Measurements from ENCODE around the gene IDH3A.

The IDH3A gene

DNA sequence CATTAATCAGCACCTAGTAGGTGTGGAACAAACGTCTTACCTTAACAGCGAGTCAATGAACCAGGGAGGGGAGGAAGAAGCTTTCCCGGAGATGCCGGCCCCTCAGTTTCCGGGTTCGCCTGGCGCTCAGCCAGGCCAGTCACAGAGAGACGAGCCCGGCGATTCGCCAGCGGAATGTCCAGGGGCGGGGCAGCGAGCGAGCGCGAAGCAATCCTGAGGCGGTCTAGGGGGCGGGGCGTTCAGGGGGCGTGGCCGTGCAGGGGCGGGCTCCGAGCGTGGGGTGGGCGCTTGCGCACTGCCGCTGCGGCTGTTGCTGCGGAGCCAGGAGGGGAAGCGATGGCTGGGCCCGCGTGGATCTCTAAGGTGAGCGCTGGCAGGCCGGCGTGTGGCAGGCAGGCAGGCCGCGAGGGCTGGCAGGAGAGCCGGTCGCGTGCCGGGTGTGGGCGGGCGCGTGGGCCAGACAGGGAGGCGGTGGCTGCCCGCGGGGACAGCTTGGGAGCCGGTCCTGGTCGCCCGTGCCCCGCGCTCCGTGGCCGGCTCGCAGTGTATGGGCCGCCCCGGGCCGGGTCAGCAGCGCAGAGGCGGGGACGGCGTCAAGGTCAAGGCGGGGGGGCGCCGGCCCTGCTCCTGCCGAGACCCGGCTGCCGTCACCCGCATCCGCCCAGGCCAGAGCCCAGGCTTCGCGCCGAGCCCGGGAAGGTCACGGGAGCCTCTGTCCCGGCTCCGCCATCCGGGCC lies at the start of gene IDH3A:
Gene IDH3A (plus strand): TSS at position 295 of the 737 bp plus-strand sequence. CDS start 42 bp downstream, at position 337.
- peak; percentile 100 for DNase-seq

GRCh38 chr15:78100886-78101285 lies 48.3 kb upstream of the IDH3A start:
- no peak for DNase-seq

GRCh38 chr15:78101423-78102105 lies 47.6 kb upstream of the IDH3A start:
- DNase-seq = no peak

DNA sequence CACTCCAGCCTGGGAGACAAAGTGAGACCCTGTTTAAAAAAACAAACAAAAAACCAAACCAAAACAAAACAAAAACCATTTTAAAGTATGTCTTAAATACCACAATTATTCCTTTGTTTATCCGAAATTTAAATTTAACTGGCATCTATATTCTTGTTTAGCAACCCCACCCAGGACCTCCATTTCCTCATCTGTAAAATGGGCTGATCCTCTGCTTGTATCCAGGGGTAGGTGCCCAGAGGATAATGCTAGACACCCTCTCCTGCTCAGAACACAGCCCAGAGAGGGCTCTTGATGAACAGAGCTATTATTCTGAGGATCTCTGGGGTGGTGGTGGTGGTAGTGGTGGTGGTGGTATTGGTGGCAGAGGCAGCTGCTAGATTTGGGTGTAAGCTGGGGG lies 47.0 kb upstream of the IDH3A start:
- no peak for DNase-seq

DNA sequence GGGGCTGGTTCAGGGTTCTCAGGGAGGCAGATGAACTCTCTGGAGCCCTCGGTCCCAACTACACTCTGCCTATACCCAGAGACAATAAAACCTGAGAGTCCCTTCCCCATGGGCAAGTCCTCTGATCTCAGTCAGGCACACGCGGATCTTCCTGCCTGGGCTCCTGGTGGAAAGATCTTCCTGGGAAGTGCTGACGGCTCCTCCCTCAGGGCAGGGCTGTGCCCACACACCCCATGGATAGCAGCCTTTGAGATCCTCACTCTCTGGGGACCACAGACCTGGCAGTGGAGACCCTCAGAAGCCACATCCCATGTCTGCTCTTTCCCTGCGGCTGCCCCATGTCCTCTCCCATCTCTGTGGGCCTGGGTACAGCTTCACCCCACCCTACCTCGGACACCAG lies 46.4 kb upstream of the IDH3A start:
- DNase-seq = no peak

DNA sequence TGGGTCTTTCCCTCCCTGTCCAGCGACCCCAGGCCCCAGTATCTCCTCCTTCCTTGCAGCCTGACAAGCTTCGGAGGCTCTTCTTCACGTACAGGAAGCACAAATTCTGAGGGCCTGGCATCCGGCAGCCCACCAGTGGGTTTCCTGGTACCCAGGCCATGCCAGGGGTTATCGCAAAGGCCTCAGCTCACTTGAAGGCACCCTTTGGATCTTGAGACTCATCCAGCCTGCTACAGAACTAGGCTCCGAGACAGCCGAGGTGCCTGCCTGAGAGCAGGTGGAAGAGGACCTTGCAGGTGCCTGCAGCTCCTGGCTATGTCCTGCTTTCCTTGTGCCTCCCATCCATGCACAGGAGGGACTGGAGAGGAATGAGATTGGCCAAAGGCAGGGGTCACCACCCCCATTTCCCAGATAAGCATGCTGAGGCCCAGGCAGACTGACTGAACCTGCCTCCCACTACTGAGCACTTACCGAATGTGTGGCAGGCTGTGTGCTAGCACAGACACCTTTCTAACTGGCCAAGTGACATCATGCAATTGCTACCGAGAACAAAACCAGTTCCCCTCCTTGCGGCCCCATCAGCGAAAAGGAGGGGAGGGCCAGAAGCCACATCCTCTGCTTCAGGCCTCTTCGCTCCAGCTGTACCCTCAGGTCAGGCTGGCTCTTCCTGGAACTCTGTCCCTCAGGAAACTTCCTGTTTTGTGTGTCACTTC lies 45.6 kb upstream of the IDH3A start:
- peak; percentile 40 for DNase-seq

DNA sequence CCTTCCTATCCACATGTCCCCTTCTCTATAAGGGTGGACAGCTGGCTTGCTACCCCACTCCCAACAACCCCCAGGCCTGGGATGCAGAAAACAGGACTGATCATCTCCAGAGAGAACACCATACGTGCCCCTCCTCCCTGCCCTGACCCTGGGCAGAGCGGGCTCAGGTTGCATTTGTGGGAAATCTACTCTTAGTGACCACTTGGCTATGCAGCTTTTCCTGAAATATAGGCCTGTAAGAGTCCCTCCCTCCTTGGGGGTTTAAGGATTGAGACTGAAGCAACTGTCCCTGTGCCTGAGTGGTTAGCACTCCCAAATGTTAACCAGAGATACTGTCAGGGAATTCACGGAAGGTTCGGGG lies 45.1 kb upstream of the IDH3A start:
- DNase-seq = no peak

GRCh38 chr15:78104566-78105475 lies 44.3 kb upstream of the IDH3A start:
- DNase-seq = no peak

GRCh38 chr15:78105476-78106241 lies 43.5 kb upstream of the IDH3A start:
- DNase-seq = no peak

- DNase-seq = no peak
These were observed 41.7 kb upstream of the IDH3A start for GRCh38 chr15:78107471-78107870.

GRCh38 chr15:78108300-78109084 lies 40.7 kb upstream of the IDH3A start:
- peak; percentile 84 for DNase-seq

DNA sequence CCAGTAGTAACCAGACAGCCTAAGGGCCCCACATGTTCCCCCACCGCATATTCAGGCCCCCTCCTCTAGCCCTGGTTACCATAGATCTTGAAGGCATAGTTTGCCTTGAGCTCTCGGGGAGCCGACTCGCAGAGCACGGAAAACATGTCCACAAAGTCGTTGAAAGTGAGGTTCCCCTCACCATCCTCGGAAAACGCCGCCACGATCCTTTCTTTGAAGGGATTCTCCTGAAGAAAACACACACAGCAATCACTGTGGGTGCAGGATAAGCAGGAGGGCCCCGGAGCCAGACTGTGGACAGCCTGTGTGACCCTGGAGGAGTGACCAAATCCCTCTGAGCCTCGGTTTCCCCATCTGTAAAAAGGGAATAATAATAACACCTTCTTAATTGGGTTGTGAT lies 40.0 kb upstream of the IDH3A start:
- no peak for DNase-seq

- DNase-seq = no peak
These were observed 39.1 kb upstream of the IDH3A start for GRCh38 chr15:78110096-78110495.

- no peak for DNase-seq
These were observed 38.2 kb upstream of the IDH3A start for GRCh38 chr15:78110916-78111475.

GRCh38 chr15:78111788-78112187 lies 37.4 kb upstream of the IDH3A start:
- DNase-seq = no peak

GRCh38 chr15:78112551-78112950 lies 36.6 kb upstream of the IDH3A start:
- DNase-seq = no peak

- DNase-seq = no peak
These were observed 28.6 kb upstream of the IDH3A start for GRCh38 chr15:78120523-78120922.

- DNase-seq = no peak
These were observed 23.9 kb upstream of the IDH3A start for GRCh38 chr15:78125267-78125666.

- DNase-seq = no peak
These were observed 21.3 kb upstream of the IDH3A start for GRCh38 chr15:78127882-78128281.

DNA sequence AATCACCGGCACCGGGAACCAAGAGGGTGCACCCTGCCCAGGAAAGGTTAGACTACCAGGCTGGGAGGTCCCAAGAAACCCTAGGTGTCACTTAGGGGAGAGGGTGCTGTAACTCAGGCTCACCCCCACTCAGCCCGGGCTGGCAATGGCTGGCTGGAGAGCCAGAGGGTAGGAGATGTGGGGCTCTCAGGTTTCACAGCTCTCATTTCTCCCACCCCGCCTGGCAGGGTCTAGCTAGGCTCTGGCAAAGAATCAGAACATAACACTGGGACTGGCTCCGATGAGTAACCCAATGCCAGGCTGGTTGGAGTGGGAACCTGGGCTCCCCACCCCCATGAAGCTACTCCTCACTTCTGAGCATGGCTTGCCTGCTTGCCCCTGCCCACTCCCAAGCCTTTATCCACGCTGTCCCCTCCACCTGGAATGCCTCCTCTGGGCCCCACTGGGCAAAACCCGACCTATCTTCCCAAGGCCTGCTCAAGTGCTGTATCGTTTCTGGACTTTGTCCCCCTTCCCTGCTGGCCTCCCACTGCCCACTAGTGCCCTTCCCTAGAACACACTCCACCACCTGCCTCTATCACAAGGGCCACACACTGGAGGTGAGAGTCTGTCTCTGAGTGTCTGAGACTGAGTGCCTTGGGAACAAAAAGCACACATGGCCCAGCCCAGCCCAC lies 19.9 kb upstream of the IDH3A start:
- no peak for DNase-seq

Data from stimulated activated CD4-positive, alpha-beta T cell treated with anti-CD3 and anti-CD28 coated beads, Interleukin-4, amount 100 ng/mL, for 1 hour (primary cell).